ENCODE data around the gene LIPE.
"Not testable (repeated sequence)": the region's sequence is repeated elsewhere in the genome, so short reads cannot be mapped to it uniquely, and the experiment has no call there.

Gene LIPE

GRCh38 chr19:42448306-42448705 is 21.1 kb upstream of the LIPE start:
- not testable (repeated sequence) for DNase-seq (ENCODE audit: low read depth)

- DNase-seq (ENCODE audit: low read depth), result no peak
Observed at GRCh38 chr19:42445948-42446347, 18.8 kb upstream of the LIPE start.

- no peak for DNase-seq (ENCODE audit: low read depth)
Observed at GRCh38 chr19:42443944-42444398, 16.8 kb upstream of the LIPE start.

GRCh38 chr19:42442833-42443232 is 15.6 kb upstream of the LIPE start, which contains the start of gene CXCL17:
Gene CXCL17 (minus strand): TSS chr19:42442946. CDS start chr19:42442832, 114 bp downstream.
- DNase-seq (ENCODE audit: low read depth), result no peak

GRCh38 chr19:42441049-42441445 is 13.9 kb upstream of the LIPE start:
- no peak for DNase-seq (ENCODE audit: low read depth)

GRCh38 chr19:42440357-42441048 is 13.3 kb upstream of the LIPE start:
- DNase-seq (ENCODE audit: low read depth), result peak; percentile 75

GRCh38 chr19:42436006-42436405 is 8.8 kb upstream of the LIPE start:
- peak; percentile 34 for DNase-seq (ENCODE audit: low read depth)

- DNase-seq (ENCODE audit: low read depth), result no peak
Observed at GRCh38 chr19:42435316-42435715, 8.1 kb upstream of the LIPE start.

- DNase-seq (ENCODE audit: low read depth), result peak; percentile 53
Observed at GRCh38 chr19:42433503-42434260, 6.5 kb upstream of the LIPE start.

- DNase-seq (ENCODE audit: low read depth), result no peak
Observed at GRCh38 chr19:42431486-42431885, 4.3 kb upstream of the LIPE start.

- no peak for DNase-seq (ENCODE audit: low read depth)
Observed at GRCh38 chr19:42428676-42429075, 1.5 kb upstream of the LIPE start.

- no peak for DNase-seq (ENCODE audit: low read depth)
Observed at GRCh38 chr19:42426643-42427042, 545 bp downstream of the LIPE start.

- DNase-seq (ENCODE audit: low read depth), result no peak
Observed at GRCh38 chr19:42424712-42425131, 2.5 kb downstream of the LIPE start.

- no peak for DNase-seq (ENCODE audit: low read depth)
Observed at GRCh38 chr19:42424345-42424707, 2.9 kb downstream of the LIPE start.

GRCh38 chr19:42423462-42424344 is 3.5 kb downstream of the LIPE start:
- DNase-seq (ENCODE audit: low read depth), result peak; percentile 96

GRCh38 chr19:42422901-42423461 is 4.2 kb downstream of the LIPE start:
- no peak for DNase-seq (ENCODE audit: low read depth)

- DNase-seq (ENCODE audit: low read depth), result no peak
Observed at GRCh38 chr19:42422092-42422900, 4.9 kb downstream of the LIPE start.

- DNase-seq (ENCODE audit: low read depth), result no peak
Observed at GRCh38 chr19:42421591-42422031, 5.6 kb downstream of the LIPE start.

- DNase-seq (ENCODE audit: low read depth), result no peak
Observed at GRCh38 chr19:42421101-42421500, 6.1 kb downstream of the LIPE start.

- peak; percentile 59 for DNase-seq (ENCODE audit: low read depth)
Observed at GRCh38 chr19:42420055-42420544, 7.1 kb downstream of the LIPE start.

GRCh38 chr19:42419309-42419708 is 7.9 kb downstream of the LIPE start:
- no peak for DNase-seq (ENCODE audit: low read depth)
